ENCODE data around the gene KCNAB2. TPM values are rescaled to one million over a fixed set of nuclear protein-coding genes. Genes with fewer than 3 reads are reported as not detected.

Gene KCNAB2
- total RNA-seq, 1 donor, result 5.8 TPM

DNA sequence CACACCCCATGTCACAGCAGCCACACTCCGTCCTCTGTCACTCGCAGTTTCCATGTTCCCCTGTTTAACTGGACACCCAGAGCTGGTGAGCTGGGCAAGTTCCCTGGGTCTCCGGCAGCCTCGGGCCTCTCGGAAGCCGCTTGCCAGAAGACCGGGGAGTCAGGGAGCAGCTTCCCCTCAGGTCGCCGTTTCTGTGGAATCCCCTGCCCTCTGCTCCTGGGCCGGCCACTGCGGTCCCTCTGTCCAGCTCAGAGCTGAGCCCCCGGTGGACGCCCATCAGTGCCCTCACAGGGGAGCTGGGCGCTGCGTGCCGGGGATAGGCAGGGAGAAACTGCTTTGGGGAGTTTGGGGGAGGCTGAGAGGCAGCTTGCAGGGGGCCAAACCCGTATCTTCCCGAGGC is 37.7 kb downstream of the KCNAB2 start:
- H2AFZ ChIP-seq (ENCODE audit: low read length), result no peak overlapping the region
- no peak overlapping the region for H3K4me2 ChIP-seq (ENCODE audit: insufficient read depth, low read length)
- no peaks in the 10 kb centered on the region for H3K4me1 ChIP-seq (ENCODE audit: insufficient read depth, low read length)
- H3K9me3 ChIP-seq (ENCODE audit: low read depth, low read length), result no peaks in the 10 kb centered on the region
- H4K20me1 ChIP-seq (ENCODE audit: insufficient read depth, low read length), result peaks cover 4% of the 10 kb centered on the region
- H3K79me2 ChIP-seq (ENCODE audit: insufficient read depth, low read length), result no peaks in the 10 kb centered on the region
- DNase-seq (ENCODE audit: insufficient read length, low spot score, missing footprints), result no peak
- H3K36me3 ChIP-seq (ENCODE audit: insufficient read depth, low read length), result no peaks in the 10 kb centered on the region
- no peaks in the 10 kb centered on the region for H3K27me3 ChIP-seq (ENCODE audit: insufficient read depth, low read length)
- no peak overlapping the region for H3K4me3 ChIP-seq (ENCODE audit: insufficient read depth, low read length)
- H3K27ac ChIP-seq (ENCODE audit: low read depth, low read length), result no peak overlapping the region
- TF ChIP-seq, protein P1, sequence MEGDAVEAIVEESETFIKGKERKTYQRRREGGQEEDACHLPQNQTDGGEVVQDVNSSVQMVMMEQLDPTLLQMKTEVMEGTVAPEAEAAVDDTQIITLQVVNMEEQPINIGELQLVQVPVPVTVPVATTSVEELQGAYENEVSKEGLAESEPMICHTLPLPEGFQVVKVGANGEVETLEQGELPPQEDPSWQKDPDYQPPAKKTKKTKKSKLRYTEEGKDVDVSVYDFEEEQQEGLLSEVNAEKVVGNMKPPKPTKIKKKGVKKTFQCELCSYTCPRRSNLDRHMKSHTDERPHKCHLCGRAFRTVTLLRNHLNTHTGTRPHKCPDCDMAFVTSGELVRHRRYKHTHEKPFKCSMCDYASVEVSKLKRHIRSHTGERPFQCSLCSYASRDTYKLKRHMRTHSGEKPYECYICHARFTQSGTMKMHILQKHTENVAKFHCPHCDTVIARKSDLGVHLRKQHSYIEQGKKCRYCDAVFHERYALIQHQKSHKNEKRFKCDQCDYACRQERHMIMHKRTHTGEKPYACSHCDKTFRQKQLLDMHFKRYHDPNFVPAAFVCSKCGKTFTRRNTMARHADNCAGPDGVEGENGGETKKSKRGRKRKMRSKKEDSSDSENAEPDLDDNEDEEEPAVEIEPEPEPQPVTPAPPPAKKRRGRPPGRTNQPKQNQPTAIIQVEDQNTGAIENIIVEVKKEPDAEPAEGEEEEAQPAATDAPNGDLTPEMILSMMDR (IDR thresholded peaks at IDR 0.05; ENCODE audit: extremely low read depth, low read depth, low read length), result no peak

GRCh38 chr1:6083801-6084446 is 38.2 kb downstream of the KCNAB2 start:
- no peaks in the 10 kb centered on the region for H3K36me3 ChIP-seq (ENCODE audit: insufficient read depth, low read length)
- no peak overlapping the region for H3K4me3 ChIP-seq (ENCODE audit: insufficient read depth, low read length)
- no peak overlapping the region for H3K27ac ChIP-seq (ENCODE audit: low read depth, low read length)
- TF ChIP-seq, protein P1 (IDR thresholded peaks at IDR 0.05; ENCODE audit: extremely low read depth, low read depth, low read length), result no peak
- peaks cover 4% of the 10 kb centered on the region for H4K20me1 ChIP-seq (ENCODE audit: insufficient read depth, low read length)
- H3K4me2 ChIP-seq (ENCODE audit: insufficient read depth, low read length), result no peak overlapping the region
- no peaks in the 10 kb centered on the region for H3K27me3 ChIP-seq (ENCODE audit: insufficient read depth, low read length)
- H2AFZ ChIP-seq (ENCODE audit: low read length), result no peak overlapping the region
- H3K79me2 ChIP-seq (ENCODE audit: insufficient read depth, low read length), result no peaks in the 10 kb centered on the region
- no peaks in the 10 kb centered on the region for H3K4me1 ChIP-seq (ENCODE audit: insufficient read depth, low read length)
- DNase-seq (ENCODE audit: insufficient read length, low spot score, missing footprints), result no peak
- no peaks in the 10 kb centered on the region for H3K9me3 ChIP-seq (ENCODE audit: low read depth, low read length)

- Histone ChIP-seq H2AFZ (ENCODE audit: low read length) (no peak overlapping the region), H3K4me1 (ENCODE audit: insufficient read depth, low read length) (no peaks in the 10 kb centered on the region), H3K27me3 (ENCODE audit: insufficient read depth, low read length) (no peaks in the 10 kb centered on the region), H3K4me3 (ENCODE audit: insufficient read depth, low read length) (no peak overlapping the region), H3K36me3 (ENCODE audit: insufficient read depth, low read length) (no peaks in the 10 kb centered on the region), H3K27ac (ENCODE audit: low read depth, low read length) (no peak overlapping the region), H3K79me2 (ENCODE audit: insufficient read depth, low read length) (no peaks in the 10 kb centered on the region), H4K20me1 (ENCODE audit: insufficient read depth, low read length) (peaks cover 4% of the 10 kb centered on the region), H3K9me3 (ENCODE audit: low read depth, low read length) (no peaks in the 10 kb centered on the region), H3K4me2 (ENCODE audit: insufficient read depth, low read length) (no peak overlapping the region)
- no peak for DNase-seq (ENCODE audit: insufficient read length, low spot score, missing footprints)
- TF ChIP-seq, protein P1 (IDR thresholded peaks at IDR 0.05; ENCODE audit: extremely low read depth, low read depth, low read length), result no peak
These were observed 39.2 kb downstream of the KCNAB2 start for GRCh38 chr1:6084781-6085495.

DNA sequence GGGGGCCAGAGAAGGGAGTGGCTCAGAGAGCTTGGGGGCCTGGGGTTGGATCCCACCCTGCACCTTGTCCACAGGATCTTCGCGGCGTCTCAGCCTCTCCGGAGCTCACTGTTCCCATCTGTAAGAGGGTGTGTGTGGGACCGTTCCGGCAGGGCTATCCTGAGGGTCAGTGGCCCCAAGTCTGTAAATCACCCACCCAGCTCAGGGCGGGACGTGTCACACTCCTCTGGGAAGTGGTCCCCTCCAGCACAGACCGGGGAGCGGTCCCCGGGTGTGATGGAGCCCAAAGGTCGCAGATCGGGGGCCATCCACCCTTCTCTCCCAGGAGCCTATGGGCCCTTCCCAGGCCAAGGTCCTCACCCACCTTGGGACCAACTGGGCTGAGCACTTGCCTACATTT is 40.0 kb downstream of the KCNAB2 start:
- no peaks in the 10 kb centered on the region for H3K27me3 ChIP-seq (ENCODE audit: insufficient read depth, low read length)

More for the DNA sequence above, 40.0 kb downstream of the KCNAB2 start:
- no peaks in the 10 kb centered on the region for H3K9me3 ChIP-seq (ENCODE audit: low read depth, low read length)
- H3K4me2 ChIP-seq (ENCODE audit: insufficient read depth, low read length), result no peak overlapping the region
- TF ChIP-seq, protein P1 (IDR thresholded peaks at IDR 0.05; ENCODE audit: extremely low read depth, low read depth, low read length), result no peak
- no peak overlapping the region for H3K27ac ChIP-seq (ENCODE audit: low read depth, low read length)
- no peaks in the 10 kb centered on the region for H3K4me1 ChIP-seq (ENCODE audit: insufficient read depth, low read length)
- H3K79me2 ChIP-seq (ENCODE audit: insufficient read depth, low read length), result no peaks in the 10 kb centered on the region
- no peaks in the 10 kb centered on the region for H3K36me3 ChIP-seq (ENCODE audit: insufficient read depth, low read length)
- peaks cover 4% of the 10 kb centered on the region for H4K20me1 ChIP-seq (ENCODE audit: insufficient read depth, low read length)
- H3K4me3 ChIP-seq (ENCODE audit: insufficient read depth, low read length), result no peak overlapping the region
- no peak for DNase-seq (ENCODE audit: insufficient read length, low spot score, missing footprints)
- H2AFZ ChIP-seq (ENCODE audit: low read length), result no peak overlapping the region

All from osteoblast (primary cell).